Measurements from ENCODE around the gene SHC3. TPM values are rescaled to one million over a fixed set of nuclear protein-coding genes. Genes with fewer than 3 reads are reported as not detected.

SHC3 gene
- total RNA-seq, 1 experiment from 2014 or later: 1.8 TPM

- Histone ChIP-seq H3K27ac (ENCODE audit: insufficient read length, low read depth, low read length) (no peak overlapping the region), H2BK120ac (ENCODE audit: low read depth, low read length, poor library complexity, severe bottlenecking) (no peak overlapping the region), H3T11ph (ENCODE audit: low read length) (no peak overlapping the region), H4K91ac (ENCODE audit: insufficient read length, low read depth, low read length) (no peak overlapping the region), H3K14ac (ENCODE audit: insufficient read depth, low read length) (no peak overlapping the region), H3K27me3 (ENCODE audit: insufficient read depth, low read length) (no peaks in the 10 kb centered on the region), H3K4me2 (ENCODE audit: insufficient read depth, insufficient read length, low read length) (no peak overlapping the region), H2AFZ (ENCODE audit: low read length) (no peak overlapping the region), H2BK12ac (ENCODE audit: insufficient read length, low read depth, low read length) (no peak overlapping the region), H2BK15ac (ENCODE audit: low read depth, low read length) (no peak overlapping the region), H3K18ac (ENCODE audit: insufficient read length, low read depth, low read length) (no peak overlapping the region), H3K23ac (ENCODE audit: insufficient read length, low read depth, low read length) (no peak overlapping the region), H3K79me1 (ENCODE audit: insufficient read depth, low read depth, low read length, poor library complexity, severe bottlenecking) (no peaks in the 10 kb centered on the region), H4K8ac (replicated peaks; ENCODE audit: insufficient read length, low read depth, low read length) (no peak overlapping the region), H3K56ac (ENCODE audit: insufficient read length, low read depth, low read length) (no peak overlapping the region), H4K5ac (ENCODE audit: insufficient read length, low read depth, low read length) (no peak overlapping the region), H3K9ac (ENCODE audit: extremely low read depth, insufficient read length, low read length) (no peak overlapping the region), H3K4me1 (ENCODE audit: insufficient read depth, low read length) (no peaks in the 10 kb centered on the region), H2AK5ac (ENCODE audit: insufficient read length, low read length) (no peak overlapping the region), H3K9me3 (ENCODE audit: control insufficient read depth, low read depth, low read length) (peaks cover 8% of the 10 kb centered on the region), H3K79me2 (ENCODE audit: insufficient read depth, low read length) (peaks cover 11% of the 10 kb centered on the region; the same call in 1 of the 2 replicates), H2BK5ac (ENCODE audit: insufficient read length, low read length) (no peak overlapping the region), H4K20me1 (ENCODE audit: control insufficient read depth, insufficient read depth, insufficient read length) (no peaks in the 10 kb centered on the region), H2BK20ac (ENCODE audit: low read depth, low read length, poor library complexity, severe bottlenecking) (no peak overlapping the region), H3K4ac (ENCODE audit: low read depth, low read length) (no peak overlapping the region), H3K23me2 (ENCODE audit: insufficient read length, low read depth, low read length, poor library complexity, severe bottlenecking) (no peaks in the 10 kb centered on the region)
- peaks cover 10 to 17% of the 10 kb centered on the region in 2 experiments for H3K4me1 Mint-ChIP-seq
- no peak overlapping the region for H3K4me3 Mint-ChIP-seq
- H3K36me3 Mint-ChIP-seq (ENCODE audit: insufficient read depth in 1 of 3, low read depth in 3 of 3): no peaks in the 10 kb centered on the region; a peak in 2 of 7 replicates
- TF ChIP-seq, protein P1, sequence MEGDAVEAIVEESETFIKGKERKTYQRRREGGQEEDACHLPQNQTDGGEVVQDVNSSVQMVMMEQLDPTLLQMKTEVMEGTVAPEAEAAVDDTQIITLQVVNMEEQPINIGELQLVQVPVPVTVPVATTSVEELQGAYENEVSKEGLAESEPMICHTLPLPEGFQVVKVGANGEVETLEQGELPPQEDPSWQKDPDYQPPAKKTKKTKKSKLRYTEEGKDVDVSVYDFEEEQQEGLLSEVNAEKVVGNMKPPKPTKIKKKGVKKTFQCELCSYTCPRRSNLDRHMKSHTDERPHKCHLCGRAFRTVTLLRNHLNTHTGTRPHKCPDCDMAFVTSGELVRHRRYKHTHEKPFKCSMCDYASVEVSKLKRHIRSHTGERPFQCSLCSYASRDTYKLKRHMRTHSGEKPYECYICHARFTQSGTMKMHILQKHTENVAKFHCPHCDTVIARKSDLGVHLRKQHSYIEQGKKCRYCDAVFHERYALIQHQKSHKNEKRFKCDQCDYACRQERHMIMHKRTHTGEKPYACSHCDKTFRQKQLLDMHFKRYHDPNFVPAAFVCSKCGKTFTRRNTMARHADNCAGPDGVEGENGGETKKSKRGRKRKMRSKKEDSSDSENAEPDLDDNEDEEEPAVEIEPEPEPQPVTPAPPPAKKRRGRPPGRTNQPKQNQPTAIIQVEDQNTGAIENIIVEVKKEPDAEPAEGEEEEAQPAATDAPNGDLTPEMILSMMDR (conservative IDR thresholded peaks at IDR 0.05): no peak
- H3K27me3 Mint-ChIP-seq (ENCODE audit: low read depth): no peaks in the 10 kb centered on the region
- no CpG with 5 or more reads among the region's 3 CpGs for WGBS (ENCODE audit: extremely low coverage, insufficient read length, low lambda C conversion rate)
- no peak overlapping the region for H3K27ac Mint-ChIP-seq
- DNase-seq: no peak
- H3K9me3 Mint-ChIP-seq: no peaks in the 10 kb centered on the region
These were observed 66.4 kb downstream of the SHC3 start for GRCh38 chr9:89112243-89112642.

All from H9 (cell line).